Keratinocyte (primary cell): Measurements from ENCODE around the gene SIM2. TPM values are rescaled to one million over a fixed set of nuclear protein-coding genes. Genes with fewer than 3 reads are reported as not detected.

Source experiments
- DNase-seq: peaks from one replicate; pipeline ENCODE4 v3.0.0-alpha.2; 2011; ENCODE audit warnings: low read depth, missing footprints, low spot score
- FAIRE-seq: peaks from 2 replicates; lab custom pipeline; 2011; peaks lifted over from hg19 to GRCh38; lab: Jason Lieb, UNC
- H2AFZ ChIP-seq: 2 replicates; pipeline ENCODE4 v1.6.0; 2012; ENCODE audit warnings: low read length, control low read depth, inconsistent platforms; ENCODE audit not compliant: control insufficient read depth
- H3K27ac ChIP-seq: 2 replicates; pipeline ENCODE4 v1.5.1; 2011; ENCODE audit warnings: low read length; ENCODE audit not compliant: control insufficient read depth, insufficient read depth
- H3K27me3 ChIP-seq: 3 replicates; pipeline ENCODE4 v1.6.0; 2011; ENCODE audit warnings: low read length; ENCODE audit not compliant: control insufficient read depth, insufficient read depth; ENCODE audit errors: extremely low read depth
- H3K36me3 ChIP-seq, 2 experiments: 2 replicates in 1 of 2; 3 replicates in 1 of 2; pipeline ENCODE4 v1.5.1; 2011; ENCODE audit warnings: low read length in 2 of 2, mild to moderate bottlenecking in 1 of 2; ENCODE audit not compliant: control insufficient read depth in 2 of 2, insufficient read depth in 2 of 2; ENCODE audit errors: extremely low read depth in 1 of 2
- H3K4me1 ChIP-seq: 3 replicates; pipeline ENCODE4 v1.5.1; 2011; ENCODE audit warnings: low read length; ENCODE audit not compliant: control insufficient read depth, insufficient read depth; ENCODE audit errors: extremely low read depth
- H3K4me2 ChIP-seq: 3 replicates; pipeline ENCODE4 v1.6.0; 2011; ENCODE audit warnings: low read depth, low read length; ENCODE audit not compliant: control insufficient read depth, insufficient read depth; ENCODE audit errors: extremely low read depth
- H3K4me3 ChIP-seq, 3 experiments: fragments of 200-600 bp in 1 of 3; sonication (generic) in 1 of 3; 2 replicates in 2 of 3; 3 replicates in 1 of 3; pipeline ENCODE4 v1.5.1; 2011 to 2016; ENCODE audit warnings: low read length in 3 of 3, mild to moderate bottlenecking in 3 of 3, control low read depth in 2 of 3, inconsistent platforms in 1 of 3, low read depth in 1 of 3, mixed read lengths in 1 of 3, mixed run types in 1 of 3, moderate library complexity in 1 of 3; ENCODE audit not compliant: control insufficient read depth in 2 of 3, insufficient read depth in 2 of 3; ENCODE audit errors: extremely low read depth in 1 of 3
- H3K79me2 ChIP-seq: 2 replicates; pipeline ENCODE4 v1.6.0; 2012; ENCODE audit warnings: low read length; ENCODE audit not compliant: control insufficient read depth, insufficient read depth
- H3K9ac ChIP-seq: 3 replicates; pipeline ENCODE4 v1.6.0; 2011; ENCODE audit warnings: low read length; ENCODE audit not compliant: control insufficient read depth, insufficient read depth; ENCODE audit errors: extremely low read depth
- H3K9me1 ChIP-seq: 3 replicates; pipeline ENCODE4 v1.6.0; 2011; ENCODE audit warnings: low read length; ENCODE audit not compliant: control insufficient read depth, insufficient read depth; ENCODE audit errors: extremely low read depth
- H3K9me3 ChIP-seq: 2 replicates; pipeline ENCODE4 v1.5.1; 2012; ENCODE audit warnings: low read depth, low read length; ENCODE audit not compliant: control insufficient read depth
- H4K20me1 ChIP-seq: 3 replicates; pipeline ENCODE4 v1.6.0; 2011; ENCODE audit warnings: low read length; ENCODE audit not compliant: control insufficient read depth, insufficient read depth; ENCODE audit errors: extremely low read depth
- CTCF ChIP-seq, 3 experiments: IDR thresholded peaks in 1 of 3; conservative IDR thresholded peaks in 1 of 3; optimal IDR thresholded peaks in 1 of 3; 2 replicates in 2 of 3; 3 replicates in 1 of 3; pipeline versions ENCODE3 to v1.5.1; 2011; ENCODE audit warnings: low read length in 3 of 3, mild to moderate bottlenecking in 3 of 3, moderate library complexity in 2 of 3, control low read depth in 1 of 3, inconsistent platforms in 1 of 3; ENCODE audit not compliant: insufficient read depth in 2 of 3; ENCODE audit errors: extremely low read depth in 1 of 3
- EZH2 ChIP-seq: IDR thresholded peaks from one replicate; pipeline ENCODE4 v1.6.1; 2012; ENCODE audit warnings: inconsistent platforms, mild to moderate bottlenecking, low read length, moderate library complexity
- dilution Hi-C: fragments of 300-500 bp; cut with MboI; formaldehyde crosslinking; loops from one replicate; pipeline ENCODE4 v1.7.0; 2020; ENCODE audit warnings: low sequenced_read_pairs; ENCODE audit not compliant: extremely low pct_ligation_motif_present
- polyA plus RNA-seq, 5 experiments: library from polyadenylated mRNA; depleted of rRNA in 3 of 5; stranded (reverse) in 3 of 5; stranded (forward) in 1 of 5; unstranded in 1 of 5; fragments of >200 nt; gene quantifications; 1 replicate in 1 of 5; 2 replicates in 3 of 5; 3 replicates in 1 of 5; pipeline versions ENCODE4 v1.2.1 to v1.2.3, GENCODE V29; 2011 to 2012; ENCODE audit warnings: missing spikeins in 2 of 5, low read depth in 1 of 5, low replicate concordance in 1 of 5

SIM2 gene
- polyA plus RNA-seq, 1 donor (not counting 4 experiments of a cell fraction or from before 2014, with no cell fraction given): 0.05 TPM

- Histone ChIP-seq H3K27ac (no peak overlapping the region), H3K4me1 (peaks cover 6% of the 10 kb centered on the region), H3K9ac (no peak overlapping the region), H3K9me1 (no peaks in the 10 kb centered on the region), H4K20me1 (no peaks in the 10 kb centered on the region), H3K36me3 (peaks cover 2 to 4% of the 10 kb centered on the region in 2 experiments), H2AFZ (no peak overlapping the region), H3K4me2 (no peak overlapping the region), H3K9me3 (no peaks in the 10 kb centered on the region), H3K27me3 (no peaks in the 10 kb centered on the region), H3K4me3 (no peak overlapping the region), H3K79me2 (no peaks in the 10 kb centered on the region)
- dilution Hi-C loops: no loop called here
- no peak for DNase-seq
- TF ChIP-seq EZH2: no peak
- no peak for TF ChIP-seq CTCF (optimal IDR thresholded peaks at IDR 0.05 in 1 of 3, IDR thresholded peaks at IDR 0.05 in 1 of 3, conservative IDR thresholded peaks at IDR 0.05 in 1 of 3; ENCODE audit: extremely low read depth in 1 of 3, insufficient read depth in 2 of 3, low read length in 3 of 3)
- FAIRE-seq: no peak
Observed at GRCh38 chr21:36754241-36754898, 55.5 kb downstream of the SIM2 start.

- Histone ChIP-seq H3K4me3 (no peak overlapping the region), H3K79me2 (no peaks in the 10 kb centered on the region), H3K9me1 (no peaks in the 10 kb centered on the region), H3K4me1 (peaks cover 6% of the 10 kb centered on the region), H4K20me1 (no peaks in the 10 kb centered on the region), H3K9ac (no peak overlapping the region), H3K36me3 (peaks cover 3 to 4% of the 10 kb centered on the region in 2 experiments), H2AFZ (no peak overlapping the region), H3K27ac (no peak overlapping the region), H3K4me2 (no peak overlapping the region), H3K27me3 (no peaks in the 10 kb centered on the region), H3K9me3 (no peaks in the 10 kb centered on the region)
- TF ChIP-seq EZH2 (no peak), CTCF (optimal IDR thresholded peaks at IDR 0.05 in 1 of 3, IDR thresholded peaks at IDR 0.05 in 1 of 3, conservative IDR thresholded peaks at IDR 0.05 in 1 of 3; ENCODE audit: extremely low read depth in 1 of 3, insufficient read depth in 2 of 3, low read length in 3 of 3) (no peak)
- no peak for FAIRE-seq
- DNase-seq: no peak
- dilution Hi-C loops: no loop called here
Observed at GRCh38 chr21:36756527-36756926, 57.6 kb downstream of the SIM2 start.
